Measurements from ENCODE around the gene CAP2. TPM values are rescaled to one million over a fixed set of nuclear protein-coding genes. Genes with fewer than 3 reads are reported as not detected.

Gene CAP2
- total RNA-seq, 2 donors from 2014 or later, result not detected

- peaks cover 79% of the 10 kb centered on the region for H3K27me3 Mint-ChIP-seq
- DNase-seq, result no peak
- no peak overlapping the region for H3K27ac Mint-ChIP-seq
- no peaks in the 10 kb centered on the region for H3K9me3 ChIP-seq (ENCODE audit: control insufficient read depth, low read length, poor library complexity, severe bottlenecking)
- peaks cover 6% of the 10 kb centered on the region for H3K4me1 Mint-ChIP-seq
- no peaks in the 10 kb centered on the region for H3K36me3 Mint-ChIP-seq (ENCODE audit: low read depth)
- no peak overlapping the region for H3K4me3 Mint-ChIP-seq
- ATAC-seq, result no peak
These were observed 99.9 kb downstream of the CAP2 start for GRCh38 chr6:17493286-17493685.

GRCh38 chr6:17494177-17494576, 100.8 kb downstream of the CAP2 start:
- no peaks in the 10 kb centered on the region for H3K36me3 Mint-ChIP-seq (ENCODE audit: low read depth)
- H3K27me3 Mint-ChIP-seq, result peaks cover 70% of the 10 kb centered on the region
- H3K27ac Mint-ChIP-seq, result no peak overlapping the region
- ATAC-seq, result no peak
- H3K4me1 Mint-ChIP-seq, result peaks cover 6% of the 10 kb centered on the region
- H3K4me3 Mint-ChIP-seq, result no peak overlapping the region
- DNase-seq, result no peak
- H3K9me3 ChIP-seq (ENCODE audit: control insufficient read depth, low read length, poor library complexity, severe bottlenecking), result no peaks in the 10 kb centered on the region

GRCh38 chr6:17494919-17495318, 101.5 kb downstream of the CAP2 start:
- no peaks in the 10 kb centered on the region for H3K9me3 ChIP-seq (ENCODE audit: control insufficient read depth, low read length, poor library complexity, severe bottlenecking)
- DNase-seq, result no peak
- no peak overlapping the region for H3K27ac Mint-ChIP-seq
- peaks cover 6% of the 10 kb centered on the region for H3K4me1 Mint-ChIP-seq
- ATAC-seq, result no peak
- H3K36me3 Mint-ChIP-seq (ENCODE audit: low read depth), result no peaks in the 10 kb centered on the region
- H3K27me3 Mint-ChIP-seq, result peaks cover 69% of the 10 kb centered on the region
- H3K4me3 Mint-ChIP-seq, result no peak overlapping the region

- no peaks in the 10 kb centered on the region for H3K36me3 Mint-ChIP-seq (ENCODE audit: low read depth)
- no peaks in the 10 kb centered on the region for H3K4me1 Mint-ChIP-seq
- no peak overlapping the region for H3K4me3 Mint-ChIP-seq
- H3K9me3 ChIP-seq (ENCODE audit: control insufficient read depth, low read length, poor library complexity, severe bottlenecking), result no peaks in the 10 kb centered on the region
- ATAC-seq (no peak), DNase-seq (no peak)
- H3K27ac Mint-ChIP-seq, result no peak overlapping the region
- H3K27me3 Mint-ChIP-seq, result peaks cover 49% of the 10 kb centered on the region
These were observed 104.2 kb downstream of the CAP2 start for GRCh38 chr6:17497535-17498095.

- Mint-ChIP-seq H3K4me3 (no peak overlapping the region), H3K36me3 (ENCODE audit: low read depth) (no peaks in the 10 kb centered on the region), H3K27me3 (peaks cover 20% of the 10 kb centered on the region), H3K4me1 (no peaks in the 10 kb centered on the region), H3K27ac (no peak overlapping the region)
- DNase-seq (no peak), ATAC-seq (no peak)
- H3K9me3 ChIP-seq (ENCODE audit: control insufficient read depth, low read length, poor library complexity, severe bottlenecking), result no peaks in the 10 kb centered on the region
These were observed 108.0 kb downstream of the CAP2 start for GRCh38 chr6:17501442-17501841.

GRCh38 chr6:17501982-17502704, 108.7 kb downstream of the CAP2 start:
- ATAC-seq, result no peak
- Mint-ChIP-seq H3K27ac (no peak overlapping the region), H3K27me3 (peaks cover 21% of the 10 kb centered on the region)

GRCh38 chr6:17503051-17503450, 109.7 kb downstream of the CAP2 start:
- Mint-ChIP-seq H3K4me3 (no peak overlapping the region), H3K36me3 (ENCODE audit: low read depth) (no peaks in the 10 kb centered on the region), H3K4me1 (no peaks in the 10 kb centered on the region), H3K27ac (no peak overlapping the region), H3K27me3 (peaks cover 21% of the 10 kb centered on the region)
- no peak for DNase-seq
- no peak for ATAC-seq
- no peaks in the 10 kb centered on the region for H3K9me3 ChIP-seq (ENCODE audit: control insufficient read depth, low read length, poor library complexity, severe bottlenecking)

More at GRCh38 chr6:17501982-17502704, 108.7 kb downstream of the CAP2 start:
- no peak overlapping the region for H3K4me3 Mint-ChIP-seq
- no peak for DNase-seq
- no peaks in the 10 kb centered on the region for H3K4me1 Mint-ChIP-seq
- no peaks in the 10 kb centered on the region for H3K36me3 Mint-ChIP-seq (ENCODE audit: low read depth)
- no peaks in the 10 kb centered on the region for H3K9me3 ChIP-seq (ENCODE audit: control insufficient read depth, low read length, poor library complexity, severe bottlenecking)

GRCh38 chr6:17504005-17504404, 110.6 kb downstream of the CAP2 start:
- DNase-seq, result no peak
- no peaks in the 10 kb centered on the region for H3K4me1 Mint-ChIP-seq

GRCh38 chr6:17505062-17505476, 111.7 kb downstream of the CAP2 start:
- H3K9me3 ChIP-seq (ENCODE audit: control insufficient read depth, low read length, poor library complexity, severe bottlenecking), result no peaks in the 10 kb centered on the region
- Mint-ChIP-seq H3K4me1 (no peaks in the 10 kb centered on the region), H3K27me3 (peaks cover 21% of the 10 kb centered on the region), H3K36me3 (ENCODE audit: low read depth) (no peaks in the 10 kb centered on the region), H3K27ac (no peak overlapping the region), H3K4me3 (no peak overlapping the region)
- ATAC-seq (no peak), DNase-seq (no peak)

More at GRCh38 chr6:17504005-17504404, 110.6 kb downstream of the CAP2 start:
- ATAC-seq, result no peak
- H3K27ac Mint-ChIP-seq, result no peak overlapping the region
- peaks cover 21% of the 10 kb centered on the region for H3K27me3 Mint-ChIP-seq
- H3K36me3 Mint-ChIP-seq (ENCODE audit: low read depth), result no peaks in the 10 kb centered on the region
- H3K4me3 Mint-ChIP-seq, result no peak overlapping the region
- H3K9me3 ChIP-seq (ENCODE audit: control insufficient read depth, low read length, poor library complexity, severe bottlenecking), result no peaks in the 10 kb centered on the region

- H3K36me3 Mint-ChIP-seq (ENCODE audit: low read depth), result no peaks in the 10 kb centered on the region
- H3K27me3 Mint-ChIP-seq, result peaks cover 23% of the 10 kb centered on the region
- H3K4me1 Mint-ChIP-seq, result no peaks in the 10 kb centered on the region
- no peak overlapping the region for H3K27ac Mint-ChIP-seq
- no peak for ATAC-seq
- DNase-seq, result no peak
- no peak overlapping the region for H3K4me3 Mint-ChIP-seq
- H3K9me3 ChIP-seq (ENCODE audit: control insufficient read depth, low read length, poor library complexity, severe bottlenecking), result no peaks in the 10 kb centered on the region
These were observed 112.4 kb downstream of the CAP2 start for GRCh38 chr6:17505767-17506280.

GRCh38 chr6:17506531-17506930, 113.1 kb downstream of the CAP2 start:
- ATAC-seq, result no peak
- DNase-seq, result no peak
- no peaks in the 10 kb centered on the region for H3K4me1 Mint-ChIP-seq
- no peaks in the 10 kb centered on the region for H3K36me3 Mint-ChIP-seq (ENCODE audit: low read depth)
- H3K27me3 Mint-ChIP-seq, result peaks cover 30% of the 10 kb centered on the region
- H3K4me3 Mint-ChIP-seq, result no peak overlapping the region
- no peaks in the 10 kb centered on the region for H3K9me3 ChIP-seq (ENCODE audit: control insufficient read depth, low read length, poor library complexity, severe bottlenecking)
- no peak overlapping the region for H3K27ac Mint-ChIP-seq

GRCh38 chr6:17506962-17507361, 113.6 kb downstream of the CAP2 start:
- Mint-ChIP-seq H3K4me3 (no peak overlapping the region), H3K4me1 (no peaks in the 10 kb centered on the region), H3K36me3 (ENCODE audit: low read depth) (no peaks in the 10 kb centered on the region), H3K27me3 (peaks cover 33% of the 10 kb centered on the region), H3K27ac (no peak overlapping the region)
- DNase-seq, result no peak
- no peaks in the 10 kb centered on the region for H3K9me3 ChIP-seq (ENCODE audit: control insufficient read depth, low read length, poor library complexity, severe bottlenecking)
- no peak for ATAC-seq

- no peak for ATAC-seq
- peaks cover 2% of the 10 kb centered on the region for H3K4me1 Mint-ChIP-seq
These were observed 117.7 kb downstream of the CAP2 start for GRCh38 chr6:17511084-17511483.

GRCh38 chr6:17511580-17511979, 118.2 kb downstream of the CAP2 start:
- H3K4me3 Mint-ChIP-seq, result no peak overlapping the region
- no peak for ATAC-seq
- H3K36me3 Mint-ChIP-seq (ENCODE audit: low read depth), result no peaks in the 10 kb centered on the region

More at GRCh38 chr6:17511084-17511483, 117.7 kb downstream of the CAP2 start:
- no peak overlapping the region for H3K27ac Mint-ChIP-seq
- no peak overlapping the region for H3K4me3 Mint-ChIP-seq
- no peaks in the 10 kb centered on the region for H3K9me3 ChIP-seq (ENCODE audit: control insufficient read depth, low read length, poor library complexity, severe bottlenecking)
- no peak for DNase-seq
- peaks cover 64% of the 10 kb centered on the region for H3K27me3 Mint-ChIP-seq
- H3K36me3 Mint-ChIP-seq (ENCODE audit: low read depth), result no peaks in the 10 kb centered on the region

More at GRCh38 chr6:17511580-17511979, 118.2 kb downstream of the CAP2 start:
- Mint-ChIP-seq H3K4me1 (peaks cover 2% of the 10 kb centered on the region), H3K27me3 (peaks cover 64% of the 10 kb centered on the region), H3K27ac (no peak overlapping the region)
- no peak for DNase-seq
- no peaks in the 10 kb centered on the region for H3K9me3 ChIP-seq (ENCODE audit: control insufficient read depth, low read length, poor library complexity, severe bottlenecking)

Data from T-helper 17 cell (primary cell).